ENCODE data around the gene TPCN2.

DNA sequence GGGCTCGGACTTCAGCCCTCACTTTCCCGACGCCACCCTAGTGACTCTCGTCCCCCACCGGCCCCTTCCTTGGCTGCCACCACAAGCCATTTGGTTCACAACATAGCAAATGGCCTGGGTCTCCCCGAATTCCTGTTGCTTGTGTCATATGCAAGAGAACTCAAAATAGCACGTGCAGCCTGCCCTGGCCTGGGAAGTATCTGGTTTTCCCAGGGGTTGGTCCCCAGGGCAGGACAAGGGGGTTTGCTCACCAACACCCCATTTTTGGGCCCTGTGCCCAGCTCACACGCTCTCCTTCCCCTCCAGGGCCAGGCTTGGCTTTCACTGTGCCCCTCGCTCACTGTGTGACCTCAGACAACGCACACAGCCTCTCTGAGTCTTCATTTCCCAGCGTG is 12.8 kb upstream of the TPCN2 start:
- TF ChIP-seq, protein P1, sequence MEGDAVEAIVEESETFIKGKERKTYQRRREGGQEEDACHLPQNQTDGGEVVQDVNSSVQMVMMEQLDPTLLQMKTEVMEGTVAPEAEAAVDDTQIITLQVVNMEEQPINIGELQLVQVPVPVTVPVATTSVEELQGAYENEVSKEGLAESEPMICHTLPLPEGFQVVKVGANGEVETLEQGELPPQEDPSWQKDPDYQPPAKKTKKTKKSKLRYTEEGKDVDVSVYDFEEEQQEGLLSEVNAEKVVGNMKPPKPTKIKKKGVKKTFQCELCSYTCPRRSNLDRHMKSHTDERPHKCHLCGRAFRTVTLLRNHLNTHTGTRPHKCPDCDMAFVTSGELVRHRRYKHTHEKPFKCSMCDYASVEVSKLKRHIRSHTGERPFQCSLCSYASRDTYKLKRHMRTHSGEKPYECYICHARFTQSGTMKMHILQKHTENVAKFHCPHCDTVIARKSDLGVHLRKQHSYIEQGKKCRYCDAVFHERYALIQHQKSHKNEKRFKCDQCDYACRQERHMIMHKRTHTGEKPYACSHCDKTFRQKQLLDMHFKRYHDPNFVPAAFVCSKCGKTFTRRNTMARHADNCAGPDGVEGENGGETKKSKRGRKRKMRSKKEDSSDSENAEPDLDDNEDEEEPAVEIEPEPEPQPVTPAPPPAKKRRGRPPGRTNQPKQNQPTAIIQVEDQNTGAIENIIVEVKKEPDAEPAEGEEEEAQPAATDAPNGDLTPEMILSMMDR (IDR thresholded peaks at IDR 0.05; ENCODE audit: borderline replicate concordance, extremely low read depth, low read length, poor library complexity, severe bottlenecking) = no peak
- no peak for TF ChIP-seq EZH2 (IDR thresholded peaks at IDR 0.05; ENCODE audit: borderline replicate concordance, low read depth, low read length, severe bottlenecking)

All from DND-41 (cell line).